AG04450 (cell line): ENCODE results near the gene AK9. TPM values are rescaled to one million over a fixed set of nuclear protein-coding genes. Genes with fewer than 3 reads are reported as not detected.

Experiments used
- CTCF ChIA-PET: fragments of 300-600, 350-600 bp; formaldehyde crosslinking; extraction: SDS; loops from one replicate; lab custom pipeline; 2022; ENCODE audit warnings: antibody characterized with exemption, inconsistent platforms; lab: Charles Lee
- POLR2A ChIA-PET: fragments of 350-600 bp; formaldehyde crosslinking; extraction: SDS; loops from one replicate; lab custom pipeline; 2021; ENCODE audit warnings: antibody characterized with exemption, inconsistent platforms; lab: Yijun Ruan, JAX
- DNase-seq: peaks from one replicate; pipeline ENCODE4 v3.0.0-alpha.2; 2011; ENCODE audit warnings: low read depth, low spot score
- H3K27ac ChIP-seq: one replicate; pipeline ENCODE4 v1.5.1; 2012; ENCODE audit warnings: low read depth, low read length, control low read depth
- H3K27me3 ChIP-seq: one replicate; pipeline ENCODE4 v1.6.0; 2012; ENCODE audit warnings: low read length; ENCODE audit not compliant: control insufficient read depth, insufficient read depth
- H3K4me3 ChIP-seq: 2 replicates; pipeline ENCODE4 v1.5.1; 2011; ENCODE audit warnings: mild to moderate bottlenecking, low read depth, low read length, control low read depth
- H3K9me3 ChIP-seq: 2 replicates; pipeline ENCODE4 v1.5.1; 2012; ENCODE audit warnings: low read length; ENCODE audit not compliant: control insufficient read depth, insufficient read depth
- polyA plus RNA-seq: library from polyadenylated mRNA; depleted of rRNA; stranded (reverse); fragments of >200 nt; gene quantifications from 2 replicates; pipeline ENCODE4 v1.2.3, GENCODE V29; 2011
- TF ChIP-seq, protein P1 (sequence below): IDR thresholded peaks from 2 replicates; pipeline ENCODE4 v1.5.1; 2011; ENCODE audit warnings: low read depth, low read length, control low read depth, inconsistent platforms

AK9 gene
- polyA plus RNA-seq, 1 experiment: 3.6 TPM

DNA sequence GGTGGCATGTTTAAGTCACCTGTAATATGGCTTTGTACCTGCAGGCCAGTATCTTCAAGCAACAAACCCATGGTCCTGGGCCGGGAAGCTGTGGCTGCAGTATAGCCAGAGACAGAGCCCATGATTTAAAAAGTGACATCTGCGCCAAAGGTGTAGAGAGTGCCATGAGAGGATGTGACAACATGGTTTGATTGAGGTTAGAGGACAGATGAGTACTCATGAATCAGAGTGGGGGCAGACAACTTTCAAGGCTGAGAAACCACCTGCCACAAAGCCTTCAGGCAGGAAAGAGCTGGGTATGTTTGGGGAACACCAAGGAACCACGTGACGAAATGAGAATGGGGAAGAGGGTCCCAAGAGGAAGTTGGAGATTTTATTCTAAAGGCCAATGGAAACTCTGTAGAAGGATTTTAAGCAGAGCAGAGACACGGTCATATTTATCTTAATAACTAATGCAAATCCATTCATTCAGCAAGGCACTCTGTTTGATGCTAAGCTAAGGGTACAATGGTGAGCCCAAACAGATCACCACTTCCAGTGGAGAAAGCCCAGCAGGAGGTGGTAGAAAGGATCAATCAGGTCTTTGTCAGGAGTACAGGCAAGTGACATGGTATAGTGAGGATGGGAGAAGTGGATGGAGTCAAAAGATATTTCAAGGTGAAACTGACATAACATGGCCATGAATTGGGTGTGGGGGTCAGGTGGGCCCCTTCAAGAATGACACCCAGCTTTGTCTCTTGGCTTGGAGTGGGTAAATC lies 232.0 kb downstream of the AK9 start:
- no peak overlapping the region for H3K4me3 ChIP-seq
- H3K27me3 ChIP-seq: no peaks in the 10 kb centered on the region
- ChIA-PET CTCF (no interaction called here), POLR2A (no interaction called here)
- no peaks in the 10 kb centered on the region; the same call in 1 of the 2 replicates for H3K9me3 ChIP-seq
- DNase-seq: no peak
- TF ChIP-seq, protein P1, sequence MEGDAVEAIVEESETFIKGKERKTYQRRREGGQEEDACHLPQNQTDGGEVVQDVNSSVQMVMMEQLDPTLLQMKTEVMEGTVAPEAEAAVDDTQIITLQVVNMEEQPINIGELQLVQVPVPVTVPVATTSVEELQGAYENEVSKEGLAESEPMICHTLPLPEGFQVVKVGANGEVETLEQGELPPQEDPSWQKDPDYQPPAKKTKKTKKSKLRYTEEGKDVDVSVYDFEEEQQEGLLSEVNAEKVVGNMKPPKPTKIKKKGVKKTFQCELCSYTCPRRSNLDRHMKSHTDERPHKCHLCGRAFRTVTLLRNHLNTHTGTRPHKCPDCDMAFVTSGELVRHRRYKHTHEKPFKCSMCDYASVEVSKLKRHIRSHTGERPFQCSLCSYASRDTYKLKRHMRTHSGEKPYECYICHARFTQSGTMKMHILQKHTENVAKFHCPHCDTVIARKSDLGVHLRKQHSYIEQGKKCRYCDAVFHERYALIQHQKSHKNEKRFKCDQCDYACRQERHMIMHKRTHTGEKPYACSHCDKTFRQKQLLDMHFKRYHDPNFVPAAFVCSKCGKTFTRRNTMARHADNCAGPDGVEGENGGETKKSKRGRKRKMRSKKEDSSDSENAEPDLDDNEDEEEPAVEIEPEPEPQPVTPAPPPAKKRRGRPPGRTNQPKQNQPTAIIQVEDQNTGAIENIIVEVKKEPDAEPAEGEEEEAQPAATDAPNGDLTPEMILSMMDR: no peak
- peak overlapping the region; percentile 12 for H3K27ac ChIP-seq

GRCh38 chr6:109457562-109457996 lies 233.4 kb downstream of the AK9 start:
- ChIA-PET CTCF (no interaction called here), POLR2A (no interaction called here)

DNA sequence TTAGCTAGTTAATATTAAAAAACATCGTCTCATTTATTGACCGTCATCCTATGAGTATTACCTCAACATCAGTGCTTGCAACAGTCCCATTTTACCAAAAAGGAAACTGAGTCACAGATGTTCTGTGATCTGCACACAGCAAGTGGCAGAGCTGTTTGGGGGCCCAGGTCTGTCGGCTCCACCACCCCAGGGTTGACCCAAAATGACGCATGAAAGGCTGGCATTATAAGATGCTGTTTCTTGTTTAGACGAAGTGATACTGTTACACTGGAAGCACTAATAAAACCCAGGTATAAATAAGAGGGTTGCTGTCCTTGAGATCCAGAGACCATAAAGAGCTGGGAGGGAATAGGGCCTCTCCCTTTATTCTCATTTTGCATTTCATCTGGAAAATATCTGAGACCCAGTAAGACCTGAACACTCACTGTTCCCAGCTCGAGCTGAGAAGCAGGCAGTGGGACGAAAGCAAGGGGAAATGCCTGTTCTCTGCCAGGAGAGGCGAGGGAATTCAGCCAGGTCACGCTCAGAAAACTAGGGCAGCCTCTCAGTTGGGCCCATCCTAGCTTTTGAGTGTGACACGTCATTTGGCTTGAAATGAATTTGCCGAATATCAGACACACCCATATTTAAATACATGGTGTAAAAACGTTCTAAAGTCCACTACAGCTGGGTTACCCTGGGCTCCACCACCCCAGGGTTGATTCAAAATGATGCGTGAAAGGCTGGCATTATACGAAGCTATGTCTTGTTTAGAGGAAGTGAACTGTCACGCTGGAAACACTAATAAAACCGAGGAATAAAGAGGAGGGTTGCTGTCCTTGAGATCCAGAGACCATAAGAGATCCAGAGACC lies 234.1 kb downstream of the AK9 start:
- CTCF ChIA-PET: interaction anchor here (1.5 kb wide), 1 partner anchor 20 kb away, joined by 3 read pairs; no protein-coding TSS in a partner anchor
- peak overlapping the region; percentile 91 for H3K4me3 ChIP-seq
- TF ChIP-seq, protein P1: no peak
- H3K27me3 ChIP-seq: no peaks in the 10 kb centered on the region
- POLR2A ChIA-PET: interaction anchor here (1.5 kb wide), 1 partner anchor 14 kb away, joined by 3 read pairs; no protein-coding TSS in a partner anchor
- no peak for DNase-seq
- H3K27ac ChIP-seq: no peak overlapping the region
- no peaks in the 10 kb centered on the region; the same call in 1 of the 2 replicates for H3K9me3 ChIP-seq

More at GRCh38 chr6:109457562-109457996, 233.4 kb downstream of the AK9 start:
- no peak for DNase-seq
- H3K27ac ChIP-seq: no peak overlapping the region
- H3K27me3 ChIP-seq: no peaks in the 10 kb centered on the region
- H3K9me3 ChIP-seq: no peaks in the 10 kb centered on the region; the same call in 1 of the 2 replicates
- H3K4me3 ChIP-seq: no peak overlapping the region
- TF ChIP-seq, protein P1: no peak

DNA sequence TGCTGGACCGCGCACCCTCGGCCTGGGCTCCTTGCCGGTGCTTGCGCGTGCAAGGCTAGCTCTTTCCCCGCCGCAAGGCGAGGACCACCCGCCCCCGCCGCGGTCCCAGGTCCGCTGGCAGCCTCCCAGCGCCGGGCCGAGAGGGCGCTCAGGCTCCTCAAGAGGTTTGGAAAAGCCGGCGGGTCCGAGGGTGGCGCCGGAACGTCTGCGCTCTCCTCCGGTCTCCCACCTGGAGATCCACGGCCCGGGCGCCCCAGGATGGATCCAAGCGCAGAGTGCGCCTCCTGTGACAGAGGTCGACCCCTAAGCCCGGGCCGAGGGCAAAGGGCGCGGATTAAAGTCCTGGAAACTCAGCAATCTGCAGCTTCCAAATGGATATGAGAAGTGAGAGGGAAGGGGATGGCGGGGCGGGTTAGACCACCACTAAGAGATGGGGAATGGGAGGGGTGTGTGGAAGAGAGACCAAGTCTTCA lies 234.9 kb downstream of the AK9 start:
- TF ChIP-seq, protein P1: no peak
- Histone ChIP-seq H3K27me3 (no peaks in the 10 kb centered on the region), H3K9me3 (no peaks in the 10 kb centered on the region; the same call in 1 of the 2 replicates), H3K4me3 (peak overlapping the region; percentile 91), H3K27ac (no peak overlapping the region)
- ChIA-PET CTCF (interaction anchor here (0.6 to 1.5 kb wide), 3 partner anchors 15 to 269 kb away, joined by 3 to 4 read pairs (median 4); partner anchors contain the start of gene SMPD2), POLR2A (interaction anchor here (1.5 kb wide), 1 partner anchor 13 kb away, joined by 3 read pairs; no protein-coding TSS in a partner anchor)
- DNase-seq: no peak
